Stimulated activated naive CD4-positive, alpha-beta T cell (primary cell): ENCODE measurements around the gene NOL8.
A peak's percentile ranks its signal among the peaks of the same experiment; 100 is the strongest.

Experiments used
- DNase-seq, 6 experiments: peaks; one replicate each; lab custom pipeline; 2025; lab: John Stamatoyannopoulos, UW

The NOL8 gene

DNA sequence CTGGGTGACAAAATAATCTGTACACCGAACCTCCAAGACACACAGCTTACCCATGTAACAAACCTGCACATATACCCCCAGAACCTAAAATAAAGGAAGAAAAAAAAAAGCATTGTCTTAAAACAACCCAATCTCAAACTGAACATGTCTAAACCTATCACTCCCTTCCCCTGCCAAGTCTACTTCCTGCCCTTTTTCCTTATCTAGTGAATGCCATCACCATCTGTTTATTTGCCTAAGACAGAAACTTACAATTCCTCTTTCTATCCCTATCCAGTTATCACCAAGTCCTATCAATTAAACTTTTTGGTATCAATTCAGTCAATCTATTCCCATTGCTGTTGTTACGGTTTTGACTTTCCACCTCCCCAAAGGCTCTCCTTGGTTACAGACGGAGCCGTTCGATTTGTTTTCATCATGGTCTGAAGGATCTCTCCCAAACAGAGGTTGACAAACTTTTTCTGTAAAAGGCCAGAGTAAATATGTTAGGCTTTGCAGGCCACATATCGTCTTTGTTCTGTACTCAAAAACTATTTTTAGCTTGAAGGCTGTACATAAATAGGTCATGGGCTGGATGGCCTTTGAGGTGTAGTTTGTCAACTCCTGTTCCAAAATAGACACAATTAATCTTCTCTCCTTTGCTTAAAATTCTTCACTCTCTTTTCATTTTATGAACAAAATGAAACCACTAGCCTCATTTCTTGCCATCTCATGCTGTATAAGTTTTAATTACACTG is 12.1 kb downstream of the NOL8 start:
- no peak for DNase-seq

DNA sequence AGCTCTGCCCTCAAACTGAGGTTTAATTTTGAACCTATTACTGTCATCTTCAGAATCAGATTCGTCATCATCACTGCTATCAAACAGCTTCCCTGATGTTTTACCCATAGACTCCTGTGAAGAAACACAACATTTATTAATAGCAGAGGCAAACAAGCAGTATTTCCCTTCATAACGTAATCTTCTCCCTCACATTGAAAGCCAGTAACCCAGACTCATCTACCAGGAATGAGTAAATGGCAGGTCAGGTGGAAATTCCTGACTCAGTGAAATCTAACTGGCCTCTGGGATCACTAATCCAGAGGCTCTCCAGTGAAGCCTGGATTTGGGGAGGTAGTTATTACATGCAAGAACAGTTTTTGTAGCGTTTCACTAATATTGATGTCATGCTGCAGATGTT is 14.6 kb downstream of the NOL8 start:
- no peak for DNase-seq

DNA sequence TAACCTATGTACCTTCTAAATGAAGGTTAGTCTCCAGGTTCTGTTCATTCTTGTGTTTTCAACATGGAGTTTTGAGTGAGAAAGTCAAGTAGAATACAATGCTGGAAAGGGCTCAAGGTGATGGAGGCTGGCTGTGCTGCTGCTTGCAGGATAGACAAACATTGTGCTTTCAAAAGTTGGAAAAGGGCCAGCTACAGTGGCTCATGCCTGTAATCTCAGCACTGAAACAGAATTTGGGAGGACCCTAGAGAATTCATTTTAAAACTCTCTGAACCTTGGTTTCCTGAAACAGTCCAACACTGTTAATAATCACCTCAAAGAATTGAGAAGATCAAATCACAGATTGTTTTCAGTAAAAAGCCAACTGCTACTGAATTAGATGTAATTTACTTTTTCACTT is 16.3 kb downstream of the NOL8 start:
- DNase-seq, result no peak

DNA sequence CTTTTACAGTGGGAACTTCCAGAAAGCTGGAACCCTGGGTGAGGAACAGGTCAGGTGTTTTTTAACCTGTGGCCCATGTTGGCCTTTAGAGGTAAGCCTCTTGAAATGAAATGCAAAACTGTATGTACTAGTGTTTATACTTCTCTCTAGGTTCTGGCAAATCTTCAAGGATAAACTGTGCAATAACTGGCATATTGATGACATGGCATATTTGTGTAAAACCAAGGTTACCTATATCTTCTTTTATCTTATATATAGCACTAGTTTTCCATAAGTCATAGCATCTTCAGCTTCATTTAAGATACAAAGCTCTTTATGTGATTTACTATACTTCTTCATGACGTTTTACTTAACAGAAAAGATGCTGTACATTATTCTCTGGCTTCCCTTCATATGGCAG is 24.2 kb downstream of the NOL8 start:
- DNase-seq, result no peak

DNA sequence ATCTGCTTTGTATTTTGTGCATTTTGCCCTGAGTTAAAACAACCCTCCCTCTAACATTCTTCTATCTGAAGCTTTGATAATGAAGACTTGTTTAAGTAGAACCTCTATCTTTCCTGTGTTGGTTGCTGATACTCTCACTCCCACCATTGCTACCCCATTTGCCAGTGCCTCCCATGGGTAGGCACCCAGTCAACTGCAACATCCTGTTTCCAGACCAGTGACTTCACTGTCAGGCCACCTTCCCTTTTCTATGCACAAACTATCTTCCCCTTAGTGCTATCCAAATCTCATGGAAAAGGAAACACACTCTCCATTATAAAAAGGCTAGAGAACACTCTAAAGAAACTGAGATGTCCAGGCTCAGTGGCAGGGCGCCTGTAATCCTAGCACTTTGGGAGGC is 26.0 kb downstream of the NOL8 start:
- DNase-seq, result no peak

DNA sequence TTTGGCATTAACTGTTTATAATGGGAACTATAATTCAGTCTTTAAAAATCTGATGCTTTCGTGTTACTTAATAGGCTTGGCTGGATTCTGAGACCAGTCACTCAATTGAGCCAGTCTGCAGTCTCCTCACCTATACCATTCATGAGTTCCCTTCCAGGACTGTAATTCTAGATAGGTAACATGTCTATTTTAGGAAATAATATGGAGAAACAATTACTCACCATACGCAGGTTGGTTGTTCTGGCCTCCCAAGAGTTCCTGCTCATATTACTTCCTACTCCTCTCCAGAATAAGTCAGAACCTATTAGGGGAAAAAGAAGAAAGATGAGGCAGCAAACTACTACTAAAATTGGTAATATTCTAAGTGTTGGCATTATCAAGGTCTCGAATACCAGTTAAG is 27.1 kb downstream of the NOL8 start:
- DNase-seq, result no peak

DNA sequence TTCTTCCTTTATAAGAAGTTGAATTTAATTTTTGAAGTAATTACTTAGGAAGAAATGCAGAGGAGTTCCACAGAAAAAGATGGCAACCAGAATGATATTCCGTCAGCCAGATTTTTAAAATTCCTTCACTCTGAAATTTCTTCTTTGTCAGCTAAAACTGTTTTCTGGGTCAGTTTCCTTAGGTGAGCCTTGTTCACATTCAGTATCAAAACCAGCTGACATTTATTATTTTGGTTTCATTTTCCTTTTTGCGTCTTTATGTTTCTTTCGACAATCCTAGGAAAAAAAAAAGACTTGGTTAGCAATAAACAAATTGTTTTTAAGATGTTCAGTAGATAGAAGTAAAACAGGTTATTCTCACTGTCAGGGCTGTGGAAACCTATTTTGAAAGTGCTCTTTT is 27.5 kb downstream of the NOL8 start:
- DNase-seq, result no peak

DNA sequence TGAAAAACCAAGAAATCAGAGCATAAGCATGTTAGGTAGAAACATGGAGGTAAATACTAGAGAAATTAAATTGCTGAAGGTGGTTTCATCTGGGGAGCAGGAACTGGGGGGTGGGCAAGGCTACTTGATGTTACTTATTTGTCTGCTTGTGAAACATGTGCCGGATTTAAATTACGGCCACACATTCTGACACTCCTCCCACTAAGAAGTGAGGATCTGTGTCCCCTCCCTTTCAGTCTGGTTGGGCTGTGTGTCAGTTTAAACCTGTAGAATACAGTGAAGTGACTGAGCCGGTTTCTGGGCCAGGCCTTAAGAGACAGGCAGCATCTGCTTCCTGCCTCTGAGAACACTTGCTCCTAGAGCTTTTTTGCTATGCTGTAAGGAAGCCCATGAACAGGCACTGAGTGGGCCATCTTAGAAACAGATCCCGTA is 29.3 kb downstream of the NOL8 start:
- DNase-seq, result no peak

DNA sequence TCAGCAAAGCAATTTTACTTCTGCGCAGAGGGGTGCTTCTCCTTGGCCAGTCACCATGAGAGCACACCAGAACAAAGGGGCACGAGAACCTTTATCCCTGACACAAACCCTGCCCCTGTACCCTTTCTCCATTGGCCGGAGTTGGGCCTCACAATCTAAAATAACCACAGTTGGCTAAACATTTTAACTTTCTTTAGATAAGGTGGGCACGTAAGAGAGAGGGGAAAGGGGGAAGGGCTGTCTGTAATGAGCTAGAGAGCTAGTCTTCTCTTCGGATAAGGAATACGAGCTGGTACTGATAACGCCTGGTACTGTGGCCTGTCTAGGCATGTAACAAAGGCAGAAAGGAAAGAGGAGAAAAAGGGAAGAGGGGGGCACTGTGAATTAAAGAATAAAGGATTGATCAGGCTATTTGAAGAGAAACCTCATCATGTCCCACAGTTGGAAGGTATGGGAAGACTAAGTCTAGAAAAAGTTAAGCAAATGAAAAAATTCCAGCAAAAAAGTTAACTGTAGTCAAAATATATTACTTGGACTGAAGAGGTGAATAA is 29.8 kb downstream of the NOL8 start:
- DNase-seq, result no peak

DNA sequence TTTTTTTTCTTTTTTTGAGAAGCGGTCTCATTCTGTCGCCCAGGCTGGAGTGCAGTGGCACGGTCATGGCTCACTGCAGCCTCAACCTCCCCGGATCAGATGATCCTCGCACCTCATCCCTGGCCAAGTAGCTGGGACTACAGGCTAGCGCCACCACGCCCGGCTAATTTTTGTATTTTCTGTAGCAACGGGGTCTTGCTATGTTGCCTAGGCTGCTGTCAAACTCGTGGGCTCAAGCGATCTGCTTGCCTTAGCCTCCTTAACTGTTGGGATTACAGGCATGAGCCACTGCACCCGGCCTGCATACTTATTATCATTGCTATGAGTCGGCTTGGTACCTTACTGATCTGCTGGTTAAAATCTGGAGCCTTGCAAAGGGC is 30.9 kb downstream of the NOL8 start:
- DNase-seq, result peak in 2 of 6 experiments; percentile 0 to 22

DNA sequence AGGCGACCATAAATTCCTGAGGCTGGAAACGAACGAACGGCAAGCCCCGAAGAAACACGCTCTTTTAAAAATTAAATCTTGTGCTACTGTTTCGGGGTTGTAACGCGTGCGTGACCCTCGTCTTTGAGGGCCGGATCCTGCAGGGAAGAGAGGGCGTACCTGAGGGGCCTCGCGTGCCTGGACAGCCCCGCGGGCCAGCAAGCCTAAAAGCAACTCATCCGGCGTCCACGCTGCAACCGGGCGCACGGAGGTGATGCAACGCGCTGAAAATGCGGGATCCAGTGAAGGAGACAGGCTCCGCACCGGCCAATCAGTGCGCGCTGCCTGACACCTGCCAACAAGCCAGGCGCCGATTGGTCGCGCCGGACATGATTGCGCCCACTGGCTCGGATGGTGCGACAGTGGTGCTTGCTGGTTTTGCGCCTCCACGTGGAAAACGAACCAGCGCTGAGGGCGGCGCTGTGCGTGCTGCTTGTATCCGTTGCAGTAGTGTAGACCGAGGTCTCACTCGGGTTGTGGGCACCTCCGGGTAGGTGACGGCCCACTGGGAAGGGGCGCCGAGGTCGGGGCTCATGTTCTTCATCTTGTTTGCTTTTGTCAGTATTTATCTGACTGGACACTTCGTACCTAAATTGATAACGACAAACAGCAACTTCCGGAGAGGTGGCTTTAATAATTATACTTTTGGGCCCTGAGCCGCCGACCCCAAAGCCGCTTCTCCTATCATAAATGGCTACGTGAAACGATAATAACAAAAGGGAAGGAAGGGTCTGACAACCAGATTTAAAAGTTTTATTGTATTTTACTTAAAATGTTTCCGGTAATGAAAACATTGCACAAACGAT is 31.5 kb downstream of the NOL8 start, which contains the start of gene IARS1:
IARS1 (minus strand) TSS at position 246 of the 845 bp plus-strand sequence. CDS start 4,278 bp downstream, outside the sequence.
- peak; percentile 98 to 100 (median 98) for DNase-seq

DNA sequence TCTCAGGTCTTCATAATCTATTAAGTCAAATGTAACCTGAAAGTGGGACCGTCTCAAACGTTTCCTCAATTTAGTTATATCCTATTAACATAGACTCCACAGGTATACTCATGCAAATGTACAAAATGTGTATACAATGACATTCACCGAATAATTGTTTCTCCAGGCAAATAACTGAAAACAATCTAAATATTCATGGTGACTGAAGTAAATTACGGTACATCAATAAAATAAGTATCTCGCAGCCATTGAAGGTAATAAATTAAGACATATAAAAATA is 32.1 kb downstream of the NOL8 start:
- no peak for DNase-seq

DNA sequence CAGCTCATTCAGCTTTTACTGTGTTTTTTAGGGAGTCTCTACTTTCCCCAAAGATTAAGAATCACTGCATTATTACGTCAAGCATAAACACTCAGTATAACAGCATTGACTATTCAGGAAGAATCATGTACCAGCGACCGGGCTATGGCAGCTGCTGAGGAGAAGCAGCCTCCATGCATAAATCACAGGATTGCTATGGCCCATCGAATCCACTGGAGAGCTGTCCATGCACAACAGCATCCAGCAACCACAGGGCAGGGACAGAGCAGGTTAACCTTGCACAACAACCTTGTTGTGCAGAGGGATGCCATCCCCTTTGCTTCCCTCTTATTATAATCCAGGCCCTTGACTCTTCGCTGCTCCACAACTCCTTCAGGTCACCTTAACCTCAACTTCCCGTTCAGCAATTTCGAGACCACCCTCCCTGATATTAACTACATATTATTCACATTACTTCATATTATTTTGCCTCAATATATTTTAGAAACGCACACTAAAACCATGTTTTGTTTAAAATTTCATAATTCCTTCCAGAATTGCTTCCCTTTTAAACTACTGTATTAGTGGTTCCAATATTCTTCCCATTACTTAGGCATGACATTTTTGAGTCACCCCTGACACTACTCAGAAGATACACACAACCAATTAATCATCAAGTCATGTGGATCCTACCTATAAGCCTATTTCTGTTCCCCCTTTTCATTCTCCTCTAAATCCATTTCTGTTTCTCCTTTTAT is 32.6 kb downstream of the NOL8 start:
- no peak for DNase-seq

DNA sequence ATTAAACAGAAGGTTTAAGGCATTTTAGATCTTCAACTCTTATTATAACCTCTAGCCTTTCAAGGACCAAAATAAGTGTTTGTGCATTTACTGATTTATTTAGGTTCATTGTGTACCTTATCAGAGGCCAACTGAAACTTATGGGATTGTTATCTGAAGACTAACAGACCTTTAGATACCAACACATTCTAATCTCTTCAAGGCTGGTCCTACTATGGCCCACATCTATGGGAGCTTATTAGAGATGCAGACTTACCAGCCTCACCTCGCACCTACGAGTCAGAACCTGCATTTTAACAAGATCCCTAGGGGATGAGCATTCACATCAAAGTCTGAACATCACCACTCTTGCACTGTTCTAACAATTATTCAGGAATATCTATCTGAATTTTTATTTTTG is 33.6 kb downstream of the NOL8 start:
- no peak for DNase-seq

DNA sequence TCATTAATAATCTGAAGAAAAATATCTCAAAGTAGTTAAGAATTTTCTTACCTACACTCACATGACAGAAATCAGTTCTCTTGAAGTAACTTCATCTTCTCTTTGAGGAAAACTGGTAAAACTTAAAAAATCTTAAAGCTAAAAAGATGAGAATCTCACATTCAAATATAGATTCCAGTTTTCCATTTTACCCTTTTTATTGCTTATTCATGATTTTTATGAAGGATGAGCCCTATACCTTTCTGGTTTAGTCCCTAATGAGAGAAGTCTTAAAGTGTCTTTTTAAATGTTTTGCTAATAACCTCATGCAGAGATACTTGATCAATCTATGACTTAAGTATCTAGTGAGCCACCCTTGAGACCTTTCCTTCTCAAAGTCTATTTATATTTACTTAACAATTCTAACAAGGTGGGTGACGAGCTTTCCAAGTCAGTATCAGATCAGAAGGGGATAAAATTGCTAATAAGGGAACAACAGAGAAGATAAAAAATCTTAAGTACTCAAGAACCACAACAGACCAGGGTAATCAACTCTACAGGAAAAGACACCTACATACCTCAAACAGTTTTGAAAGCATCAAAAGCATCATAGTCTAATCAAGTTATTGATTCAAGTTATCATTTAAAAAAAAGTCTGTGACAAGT is 34.2 kb downstream of the NOL8 start:
- DNase-seq, result no peak

DNA sequence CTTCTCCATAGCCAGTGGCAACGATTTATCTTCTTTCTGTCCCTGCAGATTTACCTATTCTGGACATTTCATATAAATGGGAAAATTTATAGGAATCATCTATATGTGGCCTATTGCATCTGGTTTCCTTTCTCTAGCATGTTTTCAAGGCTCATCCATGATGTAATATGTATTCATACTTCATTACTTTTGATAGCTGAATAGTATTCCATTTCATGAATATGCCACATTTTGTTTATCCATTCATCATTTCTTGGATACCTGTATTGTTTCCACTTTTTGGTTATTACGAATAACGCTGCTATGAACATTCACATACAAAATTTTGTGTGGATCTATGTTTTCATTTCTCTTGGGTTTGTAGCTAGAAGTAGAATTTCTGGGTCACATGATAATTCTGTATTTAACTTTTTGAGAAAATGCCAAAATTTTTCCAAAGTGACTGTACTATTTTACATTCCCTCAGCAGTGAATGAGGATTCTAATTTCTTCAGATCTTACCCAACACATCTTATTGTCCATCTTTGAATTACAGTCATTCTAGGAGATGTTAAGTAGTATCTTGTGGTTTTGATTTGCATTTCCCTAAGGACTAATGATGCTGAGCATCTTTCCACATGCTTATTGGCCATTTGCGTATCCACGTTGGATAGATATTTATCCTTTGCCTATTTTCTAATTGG is 35.3 kb downstream of the NOL8 start:
- no peak for DNase-seq

DNA sequence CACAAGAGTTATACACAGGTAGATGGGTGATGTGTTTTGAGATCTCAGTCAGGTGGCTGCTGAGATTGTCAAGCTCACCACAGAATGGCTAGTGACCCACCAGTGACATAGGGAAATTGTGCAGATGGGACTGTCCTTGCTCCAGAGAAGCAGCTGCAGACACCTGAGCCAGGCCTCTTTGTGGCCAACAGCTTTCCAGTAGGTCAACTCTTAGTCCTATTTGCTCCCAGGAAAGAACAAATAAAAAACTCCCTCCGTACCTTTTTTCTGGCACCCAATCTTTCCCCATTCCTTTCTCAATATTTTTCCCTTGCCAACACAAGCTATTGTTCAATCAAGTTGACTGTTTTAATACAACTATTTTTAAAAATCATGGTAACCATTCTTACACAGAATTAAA is 45.8 kb downstream of the NOL8 start:
- DNase-seq, result no peak

DNA sequence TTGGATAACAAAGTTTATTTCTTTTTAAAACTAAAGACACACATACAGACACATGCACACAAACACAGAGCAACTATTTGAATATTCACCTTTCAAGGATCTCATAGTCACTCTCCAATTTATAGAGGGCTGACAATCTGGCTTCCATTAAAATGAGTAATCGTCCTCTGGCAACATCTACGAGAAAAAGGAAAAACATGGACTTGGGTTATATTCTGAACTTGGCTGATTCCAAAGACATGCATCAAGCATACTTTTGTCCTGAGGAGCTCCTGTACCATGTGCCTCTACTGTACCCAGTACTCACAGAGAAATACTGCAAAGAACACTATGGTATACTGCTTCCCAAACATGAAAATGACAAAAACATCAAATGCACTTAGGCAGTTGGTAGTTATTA is 47.0 kb downstream of the NOL8 start:
- no peak for DNase-seq

DNA sequence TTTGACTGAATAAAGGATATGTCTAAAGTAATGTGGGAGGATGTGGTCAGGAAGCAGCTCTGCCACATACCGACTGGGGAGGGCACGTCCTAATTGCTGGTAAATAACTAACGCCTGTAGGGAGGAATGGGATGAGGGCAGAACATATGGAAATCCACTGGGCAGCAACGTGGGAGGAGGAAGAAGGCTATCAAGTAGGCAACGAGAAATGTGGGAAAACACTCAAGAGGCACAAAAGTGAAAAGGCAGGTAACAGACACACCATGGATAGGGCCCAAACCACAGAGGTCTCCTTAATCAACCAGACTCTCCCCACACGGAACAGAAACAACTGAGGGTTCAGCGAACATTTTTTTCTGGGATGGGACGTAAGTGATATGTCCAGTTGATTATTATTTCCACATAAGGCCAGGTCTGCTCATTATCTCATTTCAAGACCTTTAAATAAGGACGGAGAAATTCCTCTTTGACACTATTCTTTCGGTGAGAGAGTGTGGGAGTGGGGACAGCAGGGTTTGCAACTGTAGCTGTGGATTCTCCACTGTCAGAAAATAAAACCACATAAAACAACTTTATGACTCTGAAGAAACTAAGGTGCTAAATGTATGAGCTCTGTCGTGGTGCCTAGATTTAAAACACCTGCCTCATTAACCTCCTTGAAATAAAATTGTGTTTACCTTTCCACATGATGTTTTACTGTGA is 48.7 kb downstream of the NOL8 start:
- DNase-seq, result no peak

DNA sequence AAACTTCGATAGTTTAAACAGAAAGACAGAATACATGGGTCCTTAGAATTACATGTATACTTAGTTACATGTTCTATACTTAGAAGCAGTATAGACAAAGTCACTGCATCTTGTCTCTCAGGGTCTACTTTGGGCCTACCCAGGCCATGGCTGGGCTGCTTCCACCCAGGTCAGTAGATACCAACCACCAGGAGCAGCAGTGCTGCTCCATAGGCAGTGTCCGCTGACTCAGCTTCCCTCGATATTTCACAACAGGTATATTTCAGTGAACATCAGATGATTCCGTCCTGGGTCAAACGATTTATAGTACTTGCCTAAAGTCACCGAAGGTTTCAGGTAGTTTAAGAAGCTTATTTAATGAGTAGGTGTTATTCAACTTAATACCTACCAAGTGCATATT is 49.6 kb downstream of the NOL8 start:
- no peak for DNase-seq

DNA sequence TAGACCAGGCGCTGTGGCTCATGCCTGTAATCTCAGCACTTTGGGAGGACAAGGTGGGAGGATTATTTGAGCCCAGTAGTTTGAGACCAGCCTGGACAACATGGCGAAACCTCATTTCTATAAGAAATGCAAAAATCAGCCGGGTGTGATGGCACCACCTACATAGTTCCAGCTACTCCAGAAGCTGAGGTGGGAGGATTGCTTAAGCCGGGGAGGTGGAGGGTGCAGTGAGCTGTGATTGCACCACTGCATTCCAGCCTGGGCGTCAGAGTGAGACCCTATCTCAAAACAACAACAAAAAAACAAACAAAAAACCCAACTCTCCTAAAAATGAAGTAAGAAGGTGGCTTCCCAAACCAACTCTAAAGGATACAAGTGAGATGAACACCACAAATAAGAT is 54.6 kb downstream of the NOL8 start:
- no peak for DNase-seq
